Measurements from ENCODE around the gene TLCD3B. TPM values are rescaled to one million over a fixed set of nuclear protein-coding genes. Genes with fewer than 3 reads are reported as not detected.

TLCD3B gene
- total RNA-seq, 1 donor from 2014 or later = 1.4 TPM

GRCh38 chr16:29982560-29983419 lies 48.3 kb downstream of the TLCD3B start:
- Histone ChIP-seq H3K27ac (ENCODE audit: low read depth, low read length) (no peak overlapping the region), H2AFZ (ENCODE audit: low read depth, low read length) (no peak overlapping the region), H3K9me3 (ENCODE audit: insufficient read depth, low read depth, low read length) (no peaks in the 10 kb centered on the region), H3K4me2 (ENCODE audit: low read length) (no peak overlapping the region), H3K27me3 (ENCODE audit: insufficient read depth, low read length) (no peaks in the 10 kb centered on the region), H3K36me3 (ENCODE audit: insufficient read depth, low read length) (peaks cover 73% of the 10 kb centered on the region), H3K4me1 (ENCODE audit: insufficient read depth, low read length) (no peaks in the 10 kb centered on the region), H3K4me3 (ENCODE audit: insufficient read depth, low read depth, low read length) (no peak overlapping the region), H4K20me1 (ENCODE audit: insufficient read depth, low read length) (peaks cover 61% of the 10 kb centered on the region), H3K79me2 (ENCODE audit: insufficient read depth, low read length) (peaks cover 17% of the 10 kb centered on the region), H3K9ac (ENCODE audit: low read length) (no peak overlapping the region)
- DNase-seq (ENCODE audit: low read depth) (no peak), FAIRE-seq (no peak)
- Mint-ChIP-seq H3K4me1 (ENCODE audit: low read depth, unreplicated experiment) (no peaks in the 10 kb centered on the region), H3K36me3 (ENCODE audit: low read depth, unreplicated experiment) (peaks cover 22% of the 10 kb centered on the region), H3K9me3 (ENCODE audit: unreplicated experiment) (no peaks in the 10 kb centered on the region), H3K4me3 (ENCODE audit: unreplicated experiment) (no peak overlapping the region), H3K27me3 (ENCODE audit: low read depth, unreplicated experiment) (no peaks in the 10 kb centered on the region), H3K27ac (ENCODE audit: unreplicated experiment) (peak overlapping the region; percentile 53)
- TF ChIP-seq CTCF (IDR thresholded peaks at IDR 0.05; ENCODE audit: insufficient read depth, low read depth, low read length) (no peak), EZH2 (IDR thresholded peaks at IDR 0.05; ENCODE audit: insufficient read depth, low read length) (no peak)

- peaks cover 17% of the 10 kb centered on the region for H3K4me1 Mint-ChIP-seq (ENCODE audit: low read depth, unreplicated experiment)
- H3K36me3 ChIP-seq (ENCODE audit: insufficient read depth, low read length) = peaks cover 56% of the 10 kb centered on the region
- FAIRE-seq = no peak
Observed at GRCh38 chr16:29978564-29979270, 52.4 kb downstream of the TLCD3B start.

More at GRCh38 chr16:29978564-29979270, 52.4 kb downstream of the TLCD3B start:
- no peak overlapping the region for H3K27ac Mint-ChIP-seq (ENCODE audit: unreplicated experiment)
- no peak for DNase-seq (ENCODE audit: low read depth)
- H3K9me3 ChIP-seq (ENCODE audit: insufficient read depth, low read depth, low read length) = no peaks in the 10 kb centered on the region
- no peak overlapping the region for H2AFZ ChIP-seq (ENCODE audit: low read depth, low read length)
- no peaks in the 10 kb centered on the region for H3K27me3 ChIP-seq (ENCODE audit: insufficient read depth, low read length)
- no peak overlapping the region for H3K9ac ChIP-seq (ENCODE audit: low read length)
- no peak overlapping the region for H3K4me3 Mint-ChIP-seq (ENCODE audit: unreplicated experiment)
- TF ChIP-seq EZH2 (IDR thresholded peaks at IDR 0.05; ENCODE audit: insufficient read depth, low read length) (no peak), CTCF (IDR thresholded peaks at IDR 0.05; ENCODE audit: insufficient read depth, low read depth, low read length) (no peak)
- no peak overlapping the region for H3K4me3 ChIP-seq (ENCODE audit: insufficient read depth, low read depth, low read length)
- H4K20me1 ChIP-seq (ENCODE audit: insufficient read depth, low read length) = peaks cover 80% of the 10 kb centered on the region
- no peaks in the 10 kb centered on the region for H3K9me3 Mint-ChIP-seq (ENCODE audit: unreplicated experiment)
- H3K79me2 ChIP-seq (ENCODE audit: insufficient read depth, low read length) = peaks cover 57% of the 10 kb centered on the region
- H3K4me2 ChIP-seq (ENCODE audit: low read length) = no peak overlapping the region
- peaks cover 23% of the 10 kb centered on the region for H3K4me1 ChIP-seq (ENCODE audit: insufficient read depth, low read length)
- no peak overlapping the region for H3K27ac ChIP-seq (ENCODE audit: low read depth, low read length)
- peaks cover 27% of the 10 kb centered on the region for H3K36me3 Mint-ChIP-seq (ENCODE audit: low read depth, unreplicated experiment)
- H3K27me3 Mint-ChIP-seq (ENCODE audit: low read depth, unreplicated experiment) = no peaks in the 10 kb centered on the region
